HUES48 (cell line): Measurements from ENCODE around the gene CSNK2B.

Experiments used
- H3K27ac ChIP-seq: one replicate; pipeline ENCODE4 v1.7.0; 2013; ENCODE audit warnings: low read depth, low read length, inconsistent platforms
- H3K27me3 ChIP-seq: 2 replicates; pipeline ENCODE4 v1.6.1; 2013; ENCODE audit warnings: mild to moderate bottlenecking, low read length; ENCODE audit not compliant: control insufficient read depth, insufficient read depth
- H3K36me3 ChIP-seq: 2 replicates; pipeline ENCODE4 v1.6.1; 2013; ENCODE audit warnings: low read length; ENCODE audit not compliant: control insufficient read depth, insufficient read depth
- H3K4me1 ChIP-seq: 2 replicates; pipeline ENCODE4 v1.6.1; 2013; ENCODE audit warnings: mild to moderate bottlenecking, low read length; ENCODE audit not compliant: control insufficient read depth, insufficient read depth
- H3K4me3 ChIP-seq: 2 replicates; pipeline ENCODE4 v1.5.1; 2013; ENCODE audit warnings: mild to moderate bottlenecking, low read depth, low read length
- H3K9ac ChIP-seq: 2 replicates; pipeline ENCODE4 v1.6.1; 2013; ENCODE audit warnings: mild to moderate bottlenecking, low read depth, low read length, moderate library complexity
- H3K9me3 ChIP-seq: 2 replicates; pipeline ENCODE4 v1.6.1; 2013; ENCODE audit warnings: low read length; ENCODE audit not compliant: control insufficient read depth, insufficient read depth

The CSNK2B gene

GRCh38 chr6:31655349-31656237, 10.3 kb upstream of the CSNK2B start, which contains the start of gene APOM:
APOM (plus strand) TSS chr6:31655894; CDS start chr6:31655967, 73 bp downstream.
- Histone ChIP-seq H3K27ac (peak within 1 kb of the TSS; percentile 11), H3K27me3 (no peaks in the 10 kb centered on the region), H3K36me3 (peaks cover 11% of the 10 kb centered on the region), H3K4me1 (peaks cover 5% of the 10 kb centered on the region; the same call in 1 of the 2 replicates), H3K4me3 (no peak within 1 kb of the TSS), H3K9me3 (no peaks in the 10 kb centered on the region), H3K9ac (no peak within 1 kb of the TSS)

GRCh38 chr6:31657406-31658157, 8.3 kb upstream of the CSNK2B start:
- no peak overlapping the region for H3K9ac ChIP-seq
- H3K27ac ChIP-seq: no peak overlapping the region
- H3K9me3 ChIP-seq: no peaks in the 10 kb centered on the region
- peaks cover 17% of the 10 kb centered on the region for H3K36me3 ChIP-seq
- no peaks in the 10 kb centered on the region for H3K27me3 ChIP-seq
- no peak overlapping the region for H3K4me3 ChIP-seq
- no peaks in the 10 kb centered on the region; the same call in 1 of the 2 replicates for H3K4me1 ChIP-seq

- no peaks in the 10 kb centered on the region; the same call in 1 of the 2 replicates for H3K4me1 ChIP-seq
- peaks cover 24% of the 10 kb centered on the region for H3K36me3 ChIP-seq
- no peaks in the 10 kb centered on the region for H3K9me3 ChIP-seq
- H3K9ac ChIP-seq: no peak overlapping the region
- no peaks in the 10 kb centered on the region for H3K27me3 ChIP-seq
- H3K27ac ChIP-seq: no peak overlapping the region
- no peak overlapping the region for H3K4me3 ChIP-seq
These were observed 7.7 kb upstream of the CSNK2B start for GRCh38 chr6:31658158-31658688.

GRCh38 chr6:31658983-31659648, 6.8 kb upstream of the CSNK2B start:
- Histone ChIP-seq H3K36me3 (peaks cover 32% of the 10 kb centered on the region), H3K27ac (no peak overlapping the region), H3K4me3 (peak overlapping the region; percentile 88), H3K27me3 (no peaks in the 10 kb centered on the region), H3K9ac (no peak overlapping the region), H3K9me3 (no peaks in the 10 kb centered on the region), H3K4me1 (peaks cover 7% of the 10 kb centered on the region; the same call in 1 of the 2 replicates)

GRCh38 chr6:31659649-31660380, 6.1 kb upstream of the CSNK2B start:
- Histone ChIP-seq H3K27me3 (no peaks in the 10 kb centered on the region), H3K27ac (peak overlapping the region; percentile 90), H3K4me1 (peaks cover 7% of the 10 kb centered on the region; the same call in 1 of the 2 replicates), H3K36me3 (peaks cover 32% of the 10 kb centered on the region), H3K9ac (peak overlapping the region; percentile 87), H3K4me3 (peak overlapping the region; percentile 88), H3K9me3 (no peaks in the 10 kb centered on the region)

GRCh38 chr6:31660381-31661261, 5.3 kb upstream of the CSNK2B start, which contains the start of gene C6orf47:
C6orf47 (minus strand) TSS chr6:31660778; CDS start chr6:31659947, 831 bp downstream.
- Histone ChIP-seq H3K4me1 (peaks cover 7% of the 10 kb centered on the region; the same call in 1 of the 2 replicates), H3K9ac (peak within 1 kb of the TSS; percentile 87), H3K4me3 (peak within 1 kb of the TSS; percentile 88), H3K27me3 (no peaks in the 10 kb centered on the region), H3K27ac (peak within 1 kb of the TSS; percentile 90), H3K36me3 (peaks cover 32% of the 10 kb centered on the region), H3K9me3 (no peaks in the 10 kb centered on the region)

- Histone ChIP-seq H3K36me3 (peaks cover 32% of the 10 kb centered on the region), H3K9ac (no peak overlapping the region; the same call in 1 of the 2 replicates), H3K4me3 (peak overlapping the region; percentile 88), H3K27me3 (no peaks in the 10 kb centered on the region), H3K9me3 (no peaks in the 10 kb centered on the region), H3K4me1 (peaks cover 7% of the 10 kb centered on the region; the same call in 1 of the 2 replicates), H3K27ac (peak overlapping the region; percentile 90)
These were observed 4.4 kb upstream of the CSNK2B start for GRCh38 chr6:31661262-31662123.

- no peak overlapping the region for H3K27ac ChIP-seq
- H3K36me3 ChIP-seq: peaks cover 30% of the 10 kb centered on the region
- no peak overlapping the region for H3K9ac ChIP-seq
- H3K9me3 ChIP-seq: no peaks in the 10 kb centered on the region
- H3K4me1 ChIP-seq: peaks cover 12% of the 10 kb centered on the region
- no peaks in the 10 kb centered on the region for H3K27me3 ChIP-seq
- no peak overlapping the region for H3K4me3 ChIP-seq
These were observed 3.7 kb upstream of the CSNK2B start for GRCh38 chr6:31662124-31662723.
